Mononuclear cell (primary cell): ENCODE results near the gene RYK. TPM values are rescaled to one million over a fixed set of nuclear protein-coding genes. Genes with fewer than 3 reads are reported as not detected.
"Not testable (repeated sequence)": the region's sequence is repeated elsewhere in the genome, so short reads cannot be mapped to it uniquely, and the experiment has no call there.

ENCODE experiments used
- H3K27me3 ChIP-seq: 2 replicates; pipeline ENCODE4 v1.6.0; 2011; ENCODE audit warnings: low read length, control low read depth; ENCODE audit not compliant: insufficient read depth
- H3K4me1 ChIP-seq: 2 replicates; pipeline ENCODE4 v1.5.1; 2011; ENCODE audit warnings: mild to moderate bottlenecking, low read length, control low read depth; ENCODE audit not compliant: insufficient read depth
- H3K4me3 ChIP-seq: 2 replicates; pipeline ENCODE4 v1.5.1; 2011; ENCODE audit warnings: mild to moderate bottlenecking, low read length, moderate library complexity
- H3K9me3 ChIP-seq: 2 replicates; pipeline ENCODE4 v1.5.1; 2011; ENCODE audit warnings: low read depth, mild to moderate bottlenecking, control low read depth, low read length
- total RNA-seq: library from RNA; depleted of rRNA; stranded (reverse); fragments of >200 nt; gene quantifications from one replicate; pipeline ENCODE4 v1.2.3, GENCODE V29; 2012

Gene RYK
- total RNA-seq, 1 donor, result 107 TPM

DNA sequence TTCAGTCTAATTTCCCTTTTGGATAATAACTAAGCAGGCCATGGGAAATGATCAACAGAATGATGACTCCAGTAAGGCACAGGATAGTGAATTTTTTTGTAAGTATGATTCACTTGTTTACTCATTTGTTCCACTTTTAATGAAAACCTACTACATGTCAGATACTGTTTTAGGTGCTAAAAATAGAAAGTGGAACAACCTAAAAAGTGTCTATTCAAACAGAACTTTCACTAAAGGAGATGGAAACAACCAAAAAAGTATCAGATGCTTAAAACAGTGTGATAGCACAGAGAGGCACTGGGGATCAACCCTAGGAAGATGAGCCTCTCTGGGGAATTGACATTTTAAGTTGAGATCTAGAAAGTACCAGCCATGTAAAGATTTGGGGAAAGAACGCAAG lies 11.1 kb downstream of the RYK start:
- Histone ChIP-seq H3K4me3 (no peak overlapping the region), H3K9me3 (no peaks in the 10 kb centered on the region), H3K27me3 (no peaks in the 10 kb centered on the region), H3K4me1 (peaks cover 31% of the 10 kb centered on the region)

GRCh38 chr3:134237454-134238145 lies 13.1 kb downstream of the RYK start:
- Histone ChIP-seq H3K27me3 (no peaks in the 10 kb centered on the region), H3K9me3 (no peaks in the 10 kb centered on the region), H3K4me1 (peaks cover 18% of the 10 kb centered on the region), H3K4me3 (no peak overlapping the region)

DNA sequence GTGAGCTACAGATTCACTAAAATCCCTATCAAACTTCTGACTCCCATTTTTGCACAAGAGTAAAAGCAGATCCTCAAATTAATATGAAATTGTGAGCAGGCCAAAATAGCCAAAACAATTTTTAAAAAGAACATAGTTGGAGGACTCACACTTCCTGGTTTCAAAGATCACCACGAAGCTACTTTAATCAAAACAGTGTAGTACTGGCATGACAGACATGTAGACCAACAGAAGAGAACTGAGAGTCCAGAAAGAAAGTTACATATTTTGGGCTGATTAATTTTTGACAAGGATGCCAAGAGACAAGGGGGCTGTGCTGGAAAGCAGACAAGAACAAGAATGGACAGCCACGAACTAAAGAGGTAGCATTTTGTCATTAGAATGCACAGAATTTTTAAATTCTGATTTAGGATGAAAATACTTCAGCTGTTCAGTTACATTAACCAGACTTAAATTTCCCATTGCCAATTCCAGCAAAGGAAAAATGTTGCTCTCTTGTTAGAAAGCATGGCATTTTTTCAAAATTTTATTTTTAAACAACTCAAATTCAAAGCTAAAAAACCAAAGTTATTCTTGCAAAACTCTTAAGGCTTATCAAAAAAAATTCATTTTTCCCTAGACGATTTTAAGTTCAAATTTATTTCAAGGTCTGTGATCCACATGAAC lies 14.0 kb downstream of the RYK start:
- Histone ChIP-seq H3K4me3 (no peak overlapping the region), H3K4me1 (peaks cover 21% of the 10 kb centered on the region), H3K9me3 (no peaks in the 10 kb centered on the region), H3K27me3 (no peaks in the 10 kb centered on the region)

DNA sequence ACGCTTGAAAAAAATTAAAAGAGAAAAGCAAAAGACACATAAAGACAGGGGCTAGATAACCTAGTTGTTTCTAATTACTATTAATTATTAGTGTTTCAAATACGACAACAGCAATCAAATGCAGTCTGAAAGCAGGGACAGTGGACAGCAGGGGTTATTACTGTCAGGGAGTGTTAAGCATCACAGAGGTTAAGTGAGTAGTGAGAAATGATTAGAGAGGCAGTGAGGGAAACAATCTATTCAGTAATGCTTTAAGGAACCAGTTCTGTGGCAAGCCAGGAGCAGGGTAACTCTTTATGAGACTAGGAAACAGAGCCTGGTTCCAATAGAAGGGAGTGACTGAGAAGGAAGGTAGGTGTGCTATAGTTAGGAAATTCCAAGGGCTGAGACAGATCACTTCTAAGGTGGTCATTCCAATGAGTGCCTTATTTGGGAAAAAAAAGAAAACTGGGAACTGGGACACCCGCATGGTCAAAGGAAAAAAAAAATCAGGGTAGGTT lies 15.0 kb downstream of the RYK start:
- H3K9me3 ChIP-seq, result no peaks in the 10 kb centered on the region
- H3K4me1 ChIP-seq, result peaks cover 28% of the 10 kb centered on the region
- no peak overlapping the region for H3K4me3 ChIP-seq
- H3K27me3 ChIP-seq, result no peaks in the 10 kb centered on the region

DNA sequence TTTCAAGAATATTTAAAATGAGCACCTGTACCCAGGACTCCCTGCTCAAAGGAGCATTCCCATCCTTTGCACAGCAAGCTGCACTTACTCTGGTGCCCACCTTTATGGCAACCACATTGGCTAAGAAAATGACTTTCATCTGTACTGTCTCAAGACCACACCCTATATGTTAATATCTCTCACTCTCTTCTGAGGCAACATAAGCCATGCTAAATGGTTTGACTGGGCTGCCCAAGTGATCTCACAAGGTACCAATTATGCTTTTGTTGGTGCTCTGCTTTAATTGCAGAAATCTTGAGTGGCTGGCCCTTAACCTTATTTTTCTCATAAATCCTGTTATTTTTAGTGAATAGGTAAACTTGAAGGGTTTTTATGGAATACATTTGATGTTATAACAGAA lies 17.7 kb downstream of the RYK start:
- no peaks in the 10 kb centered on the region for H3K9me3 ChIP-seq
- no peak overlapping the region for H3K4me3 ChIP-seq
- H3K4me1 ChIP-seq, result peaks cover 19% of the 10 kb centered on the region
- no peaks in the 10 kb centered on the region for H3K27me3 ChIP-seq

DNA sequence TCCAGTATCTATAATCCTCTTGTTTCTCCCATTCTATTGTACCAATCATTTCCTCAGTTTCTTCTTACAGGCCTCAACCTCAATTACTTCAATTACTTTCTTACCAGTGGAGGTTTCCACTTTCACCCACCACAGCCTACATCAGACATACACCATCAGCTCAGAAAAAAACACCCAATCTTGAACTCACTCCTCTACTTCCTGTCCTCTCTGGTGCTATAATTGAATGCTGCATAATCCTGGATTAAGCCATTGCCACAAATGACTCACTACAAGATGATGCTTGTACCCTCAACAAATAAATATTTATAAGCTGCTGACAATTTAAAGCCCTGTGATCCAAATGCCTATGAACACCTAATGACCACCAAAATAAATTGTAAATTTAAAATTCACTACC lies 18.5 kb downstream of the RYK start:
- peaks cover 19% of the 10 kb centered on the region for H3K4me1 ChIP-seq
- no peaks in the 10 kb centered on the region for H3K9me3 ChIP-seq
- H3K27me3 ChIP-seq, result no peaks in the 10 kb centered on the region
- H3K4me3 ChIP-seq, result no peak overlapping the region

DNA sequence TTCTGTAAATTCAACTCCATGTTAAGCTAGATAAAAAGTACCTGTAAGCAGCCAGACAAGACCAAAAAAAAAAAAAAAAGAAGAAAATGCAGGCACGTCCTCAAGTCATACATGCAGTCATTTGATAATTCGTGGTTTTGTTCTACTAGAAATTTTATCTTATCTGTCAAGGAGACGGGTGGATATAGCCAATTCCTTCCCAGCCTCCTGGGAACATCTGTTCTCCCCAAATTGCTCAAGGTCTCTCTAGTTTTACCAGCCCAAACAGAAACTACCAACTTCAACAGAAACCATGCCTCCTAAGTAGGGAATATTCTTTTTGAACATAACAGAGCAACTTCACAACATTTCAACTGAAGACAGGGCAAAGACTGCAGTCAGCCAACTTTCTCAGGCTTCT lies 19.5 kb downstream of the RYK start:
- Histone ChIP-seq H3K9me3 (no peaks in the 10 kb centered on the region), H3K4me1 (peaks cover 16% of the 10 kb centered on the region), H3K4me3 (no peak overlapping the region), H3K27me3 (no peaks in the 10 kb centered on the region)

DNA sequence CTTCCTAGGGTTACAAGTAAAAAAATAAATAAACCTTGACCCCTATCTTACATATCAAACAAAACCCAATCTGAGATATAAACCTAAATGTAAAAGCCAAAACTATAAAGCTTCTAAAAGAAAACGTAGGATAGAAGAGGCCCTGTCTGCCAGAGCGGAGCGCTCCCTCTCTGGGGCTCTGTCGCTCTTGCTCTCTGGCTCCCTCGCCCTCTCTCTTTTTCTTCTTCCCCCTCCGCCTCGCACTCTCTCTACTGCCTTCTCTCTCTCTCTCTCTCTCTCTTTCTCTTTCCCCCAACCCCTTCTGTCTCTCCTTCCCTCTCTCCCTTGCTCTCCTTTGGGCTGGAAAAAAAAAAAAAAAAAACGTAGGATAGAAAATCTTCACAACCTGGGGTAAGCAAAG lies 21.6 kb downstream of the RYK start:
- Histone ChIP-seq H3K27me3 (no peaks in the 10 kb centered on the region), H3K9me3 (no peaks in the 10 kb centered on the region), H3K4me1 (peaks cover 16% of the 10 kb centered on the region), H3K4me3 (no peak overlapping the region)

GRCh38 chr3:134228479-134228878 lies 22.2 kb downstream of the RYK start:
- Histone ChIP-seq H3K4me1 (peaks cover 16% of the 10 kb centered on the region), H3K9me3 (no peaks in the 10 kb centered on the region), H3K27me3 (no peaks in the 10 kb centered on the region), H3K4me3 (no peak overlapping the region)

GRCh38 chr3:134228035-134228434 lies 22.6 kb downstream of the RYK start:
- Histone ChIP-seq H3K4me1 (peaks cover 16% of the 10 kb centered on the region), H3K4me3 (no peak overlapping the region), H3K27me3 (no peaks in the 10 kb centered on the region), H3K9me3 (no peaks in the 10 kb centered on the region)

DNA sequence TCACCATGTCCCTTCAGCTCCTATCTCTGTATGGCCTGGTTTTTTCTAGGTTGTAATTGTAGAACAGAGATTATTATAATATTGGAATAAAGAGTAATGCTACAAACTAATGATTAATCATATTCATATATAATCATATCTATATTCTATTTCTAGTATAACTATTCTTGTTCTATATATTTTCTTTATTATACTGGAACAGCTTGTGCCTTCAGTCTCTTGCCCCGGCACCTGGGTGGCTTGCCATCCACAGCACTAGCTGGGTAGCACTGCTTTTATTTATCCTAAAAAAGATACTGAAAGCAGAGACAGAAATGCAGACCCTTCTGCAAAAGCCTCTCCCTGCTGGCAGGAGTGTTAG lies 25.9 kb downstream of the RYK start:
- H3K27me3 ChIP-seq, H3K9me3 ChIP-seq, H3K4me3 ChIP-seq, H3K4me1 ChIP-seq: not testable (repeated sequence)

- H3K4me1 ChIP-seq, result no peaks in the 10 kb centered on the region
- no peaks in the 10 kb centered on the region for H3K27me3 ChIP-seq
- no peak overlapping the region for H3K4me3 ChIP-seq
- no peaks in the 10 kb centered on the region for H3K9me3 ChIP-seq
These were observed 27.8 kb downstream of the RYK start for GRCh38 chr3:134222835-134223234.

- H3K27me3 ChIP-seq, result no peaks in the 10 kb centered on the region
- H3K4me1 ChIP-seq, result no peaks in the 10 kb centered on the region
- no peak overlapping the region for H3K4me3 ChIP-seq
- H3K9me3 ChIP-seq, result no peaks in the 10 kb centered on the region
These were observed 33.8 kb downstream of the RYK start for GRCh38 chr3:134216851-134217250.

GRCh38 chr3:134216191-134216764 lies 34.4 kb downstream of the RYK start:
- Histone ChIP-seq H3K9me3 (no peaks in the 10 kb centered on the region), H3K4me3 (no peak overlapping the region), H3K4me1 (no peaks in the 10 kb centered on the region), H3K27me3 (no peaks in the 10 kb centered on the region)

DNA sequence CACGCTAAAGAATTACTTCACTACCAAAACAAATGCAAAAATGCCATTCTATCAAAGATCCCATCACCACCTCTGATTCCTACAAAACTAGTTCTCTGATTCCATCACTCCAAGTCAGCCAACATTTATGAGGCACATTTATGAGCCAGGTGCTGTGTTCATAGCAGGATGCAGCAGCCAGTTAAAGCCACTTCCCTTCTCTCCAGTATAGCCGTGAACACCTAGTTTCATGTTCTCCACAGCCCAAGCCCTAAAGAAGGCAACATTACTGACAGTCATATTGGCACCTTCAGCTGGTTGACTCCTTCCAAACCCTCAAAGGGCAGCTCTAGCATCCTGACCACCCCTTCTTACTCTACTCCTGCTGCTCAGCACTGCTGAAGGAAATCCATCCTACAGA lies 36.4 kb downstream of the RYK start:
- no peaks in the 10 kb centered on the region for H3K4me1 ChIP-seq
- H3K4me3 ChIP-seq, result no peak overlapping the region
- H3K9me3 ChIP-seq, result no peaks in the 10 kb centered on the region
- H3K27me3 ChIP-seq, result no peaks in the 10 kb centered on the region
